Skin epidermis (tissue), 12 donors: ENCODE data around the gene RSAD2.

ENCODE experiments used
- H3K27ac ChIP-seq, 21 experiments: fragments of 200-600 bp; sonication (generic) in 11 of 21; one replicate each; pipeline ENCODE4 v1.5.0; 2020; ENCODE audit warnings: mild to moderate bottlenecking in 3 of 21, inconsistent platforms in 2 of 21, moderate library complexity in 2 of 21
- H3K4me3 ChIP-seq, 7 experiments: fragments of 200-600 bp; sonication (generic) in 2 of 7; one replicate each; pipeline ENCODE4 v1.5.0; 2020; ENCODE audit warnings: inconsistent platforms in 2 of 7, mild to moderate bottlenecking in 2 of 7, moderate library complexity in 1 of 7

The RSAD2 gene

GRCh38 chr2:6937582-6937981 is 60.0 kb downstream of the RSAD2 start:
- no peak overlapping the region for H3K27ac ChIP-seq
- H3K4me3 ChIP-seq: no peak overlapping the region

DNA sequence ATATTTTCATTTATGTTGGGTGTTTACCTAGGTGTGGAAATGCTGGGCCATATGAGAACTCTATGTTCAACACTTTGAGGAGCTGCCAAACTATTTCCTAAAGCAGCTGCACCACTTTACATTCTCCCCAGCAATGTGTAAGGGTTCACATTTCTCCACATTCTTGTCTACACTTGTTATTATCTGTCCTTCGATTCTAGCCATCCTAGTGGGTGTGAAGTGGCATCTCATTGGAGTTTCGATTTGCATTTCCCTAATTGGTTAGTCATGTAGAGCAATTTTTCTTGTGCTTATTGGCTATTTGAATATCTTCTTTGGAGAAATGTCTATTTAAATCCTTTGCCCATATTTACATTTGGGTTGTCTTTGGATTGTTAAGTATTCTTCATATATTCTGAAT is 61.5 kb downstream of the RSAD2 start:
- no peak overlapping the region for H3K27ac ChIP-seq
- no peak overlapping the region for H3K4me3 ChIP-seq

GRCh38 chr2:6940820-6941219 is 63.2 kb downstream of the RSAD2 start:
- Histone ChIP-seq H3K4me3 (no peak overlapping the region), H3K27ac (no peak overlapping the region)

DNA sequence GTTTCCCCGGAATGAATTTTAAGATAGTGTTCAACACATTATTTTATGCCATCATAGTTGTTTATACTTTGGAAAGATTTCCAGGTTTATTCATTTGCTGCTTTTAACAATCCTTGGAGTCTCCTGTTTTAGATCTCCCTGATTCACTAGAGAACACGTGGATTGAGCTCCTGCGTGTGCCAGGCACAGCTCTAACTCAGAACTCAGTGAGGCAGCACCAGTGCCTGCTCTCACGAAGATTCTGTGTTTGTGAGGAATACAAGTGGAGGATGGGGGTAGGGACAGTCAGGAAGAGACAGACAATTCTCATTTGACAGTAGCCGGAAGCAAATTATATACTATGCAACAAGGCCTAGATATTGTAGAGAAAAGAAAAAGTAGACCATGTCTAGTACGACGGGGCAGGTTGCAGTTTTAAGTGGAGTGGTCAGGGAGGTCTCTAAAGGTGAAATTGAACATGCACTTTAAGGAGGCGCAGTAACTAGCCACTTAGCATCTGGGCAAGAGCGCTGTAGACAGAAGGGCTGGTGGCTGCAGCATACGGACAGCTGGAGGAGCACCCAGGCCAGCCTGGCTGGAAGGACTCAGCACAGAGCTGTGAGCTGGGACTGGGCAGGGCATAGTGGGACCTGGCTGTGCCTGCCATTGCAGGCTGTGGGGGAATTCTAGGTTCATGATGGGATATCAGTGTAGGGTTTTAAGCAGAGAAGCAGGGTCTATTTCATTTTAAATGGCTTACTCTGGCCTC is 63.9 kb downstream of the RSAD2 start:
- Histone ChIP-seq H3K27ac (no peak overlapping the region), H3K4me3 (no peak overlapping the region)

DNA sequence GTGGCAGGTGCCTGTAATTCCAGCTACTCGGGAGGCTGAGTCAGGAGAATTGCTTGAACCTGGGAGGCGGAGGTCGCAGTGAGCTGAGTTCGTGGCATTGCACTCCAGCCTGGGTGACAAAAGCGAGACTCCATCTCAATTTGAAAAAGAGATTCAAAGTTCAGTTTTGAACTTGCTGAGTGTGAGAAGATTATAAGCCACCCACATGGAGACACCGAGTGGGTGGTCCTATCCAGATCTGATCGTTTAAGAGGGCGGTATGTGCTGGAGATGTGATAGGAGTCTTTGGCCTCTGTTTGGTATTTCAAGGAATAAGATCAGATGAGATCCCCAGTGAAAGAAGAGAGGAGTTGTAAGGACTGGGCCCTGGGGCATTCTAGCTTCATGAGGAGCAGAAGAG is 65.3 kb downstream of the RSAD2 start:
- Histone ChIP-seq H3K27ac (no peak overlapping the region), H3K4me3 (no peak overlapping the region)

GRCh38 chr2:6943523-6943922 is 65.9 kb downstream of the RSAD2 start:
- Histone ChIP-seq H3K27ac (peak overlapping the region in 4 of 21 experiments; percentile 13 to 79 (median 66)), H3K4me3 (no peak overlapping the region)

- H3K4me3 ChIP-seq: no peak overlapping the region
- peak overlapping the region in 6 of 21 experiments; percentile 13 to 79 (median 58) for H3K27ac ChIP-seq
Measured at GRCh38 chr2:6943971-6944370, 66.4 kb downstream of the RSAD2 start.

DNA sequence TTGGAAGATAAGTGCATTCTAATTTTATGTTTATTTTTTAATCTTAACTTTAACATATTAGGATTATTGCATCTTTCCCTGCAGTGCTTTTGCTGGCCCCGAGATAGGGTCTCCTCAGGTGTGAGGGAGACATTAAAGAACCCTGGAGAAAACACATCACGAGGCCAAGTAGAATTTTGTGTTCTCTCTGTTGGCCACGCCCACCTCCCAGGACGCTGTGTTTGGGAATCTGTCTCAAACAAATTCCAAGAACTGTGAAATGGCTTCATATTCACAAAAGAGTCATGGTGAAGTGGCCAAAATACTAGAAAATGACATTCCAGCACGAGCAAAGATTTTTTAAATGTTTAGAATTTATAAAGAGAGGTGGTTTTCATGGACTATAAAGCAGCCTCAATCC is 67.0 kb downstream of the RSAD2 start:
- Histone ChIP-seq H3K4me3 (no peak overlapping the region), H3K27ac (peak overlapping the region in 6 of 21 experiments; percentile 15 to 79 (median 58))

DNA sequence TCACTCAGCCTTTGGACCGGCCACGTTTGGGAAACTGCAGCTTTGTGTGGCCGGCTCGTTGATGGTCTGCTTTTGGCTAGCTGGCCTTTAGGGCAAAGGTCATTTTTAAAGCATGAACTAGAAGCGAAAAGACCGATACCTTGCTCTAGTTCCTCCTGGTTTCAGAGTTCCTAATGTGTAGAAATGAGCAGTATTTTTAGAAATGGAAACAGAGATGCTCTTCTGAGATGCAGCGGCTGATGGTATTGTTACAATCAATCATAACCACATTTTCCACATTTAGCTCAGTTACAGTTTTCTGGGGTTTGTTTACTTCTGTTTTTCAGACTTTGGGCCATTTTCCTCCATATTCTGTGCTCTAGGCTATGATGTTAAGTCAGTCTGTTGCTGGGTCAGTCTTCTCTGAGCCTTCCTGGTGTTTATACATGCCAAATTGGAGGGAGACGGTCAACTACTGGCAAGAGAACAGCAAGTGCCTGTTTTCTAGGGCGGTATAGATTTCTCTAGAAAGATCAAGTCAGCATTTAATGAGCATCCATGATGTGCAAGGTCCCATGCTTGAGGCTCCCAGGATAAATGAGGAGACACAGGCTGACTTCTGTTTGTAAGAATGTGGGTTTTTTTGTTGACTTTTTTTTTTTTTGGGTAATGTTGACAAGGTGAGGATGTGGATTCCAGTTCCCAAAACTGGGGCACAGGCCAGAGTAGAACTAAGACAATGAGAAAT is 67.7 kb downstream of the RSAD2 start:
- Histone ChIP-seq H3K4me3 (no peak overlapping the region), H3K27ac (peak overlapping the region in 12 of 21 experiments; percentile 2 to 79 (median 36))

GRCh38 chr2:6945821-6946220 is 68.2 kb downstream of the RSAD2 start:
- Histone ChIP-seq H3K27ac (peak overlapping the region in 10 of 21 experiments; percentile 4 to 79 (median 50)), H3K4me3 (no peak overlapping the region)

GRCh38 chr2:6946722-6947121 is 69.1 kb downstream of the RSAD2 start:
- H3K4me3 ChIP-seq: no peak overlapping the region
- H3K27ac ChIP-seq: peak overlapping the region in 2 of 21 experiments; percentile 15 to 58
